Suprapubic skin (tissue), 4 donors: ENCODE measurements around the gene MED28.

ENCODE experiments used
- CTCF ChIP-seq, 2 donors: fragments of 200-600 bp in 1 of 2; fragments of 450-650 bp in 1 of 2; sonication (generic) in 1 of 2; IDR thresholded peaks; one replicate each; pipeline ENCODE4 v1.5.1; 2016 to 2019; ENCODE audit warnings: antibody characterized with exemption in 2 of 2, mild to moderate bottlenecking in 1 of 2, moderate library complexity in 1 of 2
- POLR2A ChIP-seq, 2 donors: fragments of 450-650 bp; IDR thresholded peaks; one replicate each; pipeline ENCODE4 v1.6.1; 2017; ENCODE audit warnings: antibody characterized with exemption in 2 of 2, mild to moderate bottlenecking in 2 of 2, moderate library complexity in 2 of 2
- POLR2AphosphoS5 ChIP-seq, 3 donors: sonication (generic); formaldehyde crosslinking; IDR thresholded peaks; one replicate each; pipeline ENCODE4 v1.6.1; 2017; ENCODE audit warnings: antibody characterized with exemption in 3 of 3

- no peak for TF ChIP-seq CTCF (IDR thresholded peaks at IDR 0.05)
- no peak for TF ChIP-seq POLR2AphosphoS5 (IDR thresholded peaks at IDR 0.05)
- TF ChIP-seq POLR2A (IDR thresholded peaks at IDR 0.05), result no peak
Observed at GRCh38 chr4:17647927-17648326, 33.5 kb downstream of the MED28 start.
